Natural killer cell treated with Interleukin-12 subunit alpha and Interleukin-12 subunit beta and Interleukin-15 and Interleukin-18, amount 100 ng/mL, for 72 hours (primary cell): ENCODE measurements around the gene GRIN1. TPM values are rescaled to one million over a fixed set of nuclear protein-coding genes. Genes with fewer than 3 reads are reported as not detected.

Source experiments
- ATAC-seq, 2 donors: fragments of 150-1000 bp; cut with Tn5 transposase in 1 of 2; sonication (Bioruptor Pico), chemical (Tn5 transposase) in 1 of 2; 2 replicates each; pipeline ENCODE4 v1.10.0; 2021
- DNase-seq: peaks from one replicate; pipeline ENCODE4 v3.0.0; 2022; ENCODE audit warnings: low spot score
- H3K27ac Mint-ChIP-seq, 2 donors: 1 replicate in 1 of 2; 2 replicates in 1 of 2; pipeline ENCODE4 v1.8.0; 2022; ENCODE audit warnings: mixed read lengths in 2 of 2, mild to moderate bottlenecking in 1 of 2, moderate library complexity in 1 of 2
- H3K27me3 Mint-ChIP-seq, 2 donors: 1 replicate in 1 of 2; 2 replicates in 1 of 2; pipeline ENCODE4 v1.8.0; 2022; ENCODE audit warnings: mixed read lengths in 2 of 2
- H3K36me3 Mint-ChIP-seq: one replicate; pipeline ENCODE4 v1.8.0; 2022; ENCODE audit warnings: mixed read lengths
- H3K4me1 Mint-ChIP-seq, 2 donors: 1 replicate in 1 of 2; 2 replicates in 1 of 2; pipeline ENCODE4 v1.8.0; 2022; ENCODE audit warnings: low read depth in 2 of 2, mixed read lengths in 2 of 2, mild to moderate bottlenecking in 1 of 2
- H3K4me3 Mint-ChIP-seq: one replicate; pipeline ENCODE4 v1.8.0; 2022; ENCODE audit warnings: mixed read lengths
- H3K9me3 Mint-ChIP-seq: 2 replicates; pipeline ENCODE4 v1.8.0; 2022; ENCODE audit warnings: mixed read lengths
- total RNA-seq, 2 donors: library from RNA; stranded (reverse); gene quantifications; one replicate each; pipeline ENCODE4 v1.2.3, GENCODE V29; 2022

The GRIN1 gene
- total RNA-seq, 2 donors from 2014 or later, result 0.11 TPM; not detected in 1

- Mint-ChIP-seq H3K27ac (no peak overlapping the region), H3K4me1 (peaks cover 4% of the 10 kb centered on the region in 2 donors), H3K36me3 (no peaks in the 10 kb centered on the region), H3K4me3 (no peak overlapping the region), H3K9me3 (no peaks in the 10 kb centered on the region), H3K27me3 (no peaks in the 10 kb centered on the region)
- ATAC-seq (no peak), DNase-seq (no peak)
Measured at GRCh38 chr9:137195525-137196220, 56.7 kb downstream of the GRIN1 start.

- no peak for DNase-seq
- Mint-ChIP-seq H3K27me3 (no peaks in the 10 kb centered on the region), H3K36me3 (no peaks in the 10 kb centered on the region), H3K4me1 (peaks cover 4 to 6% of the 10 kb centered on the region in 2 donors), H3K9me3 (no peaks in the 10 kb centered on the region), H3K27ac (no peak overlapping the region), H3K4me3 (peak overlapping the region; percentile 30)
- ATAC-seq, result no peak
Measured at GRCh38 chr9:137198051-137198901, 59.3 kb downstream of the GRIN1 start.

- no peaks in the 10 kb centered on the region for H3K27me3 Mint-ChIP-seq
- no peaks in the 10 kb centered on the region for H3K9me3 Mint-ChIP-seq
- H3K4me1 Mint-ChIP-seq, result peaks cover 6% of the 10 kb centered on the region in 2 donors
- peak overlapping the region; percentile 30 for H3K4me3 Mint-ChIP-seq
- H3K36me3 Mint-ChIP-seq, result no peaks in the 10 kb centered on the region
- H3K27ac Mint-ChIP-seq, result no peak overlapping the region
- no peak for DNase-seq
- ATAC-seq, result no peak
Measured at GRCh38 chr9:137198902-137199283, 59.9 kb downstream of the GRIN1 start.

GRCh38 chr9:137199411-137200121 lies 60.6 kb downstream of the GRIN1 start:
- no peaks in the 10 kb centered on the region for H3K27me3 Mint-ChIP-seq
- H3K36me3 Mint-ChIP-seq, result no peaks in the 10 kb centered on the region
- no peak for DNase-seq
- no peak overlapping the region for H3K27ac Mint-ChIP-seq
- peaks cover 12 to 13% of the 10 kb centered on the region in 2 donors for H3K4me1 Mint-ChIP-seq
- H3K4me3 Mint-ChIP-seq, result peak overlapping the region; percentile 71
- ATAC-seq, result no peak
- H3K9me3 Mint-ChIP-seq, result no peaks in the 10 kb centered on the region

- Mint-ChIP-seq H3K27ac (peak within 1 kb of the TSS; percentile 77 to 78), H3K9me3 (no peaks in the 10 kb centered on the region), H3K4me3 (peak within 1 kb of the TSS; percentile 80), H3K4me1 (peaks cover 16% of the 10 kb centered on the region in 2 donors), H3K36me3 (no peaks in the 10 kb centered on the region), H3K27me3 (no peaks in the 10 kb centered on the region)
- peak; percentile 100 for DNase-seq
- ATAC-seq, result peak; percentile 98
Measured at GRCh38 chr9:137200311-137201204, 61.6 kb downstream of the GRIN1 start, which contains the start of gene TPRN. Gene TPRN, minus strand, starts transcription at chr9:137200741. Its CDS starts 30 bp downstream, at chr9:137200711.

GRCh38 chr9:137201205-137201868 lies 62.4 kb downstream of the GRIN1 start:
- Mint-ChIP-seq H3K4me3 (peak overlapping the region; percentile 80), H3K27ac (peak overlapping the region; percentile 77 to 78), H3K27me3 (no peaks in the 10 kb centered on the region), H3K36me3 (peaks cover under 1% of the 10 kb centered on the region), H3K4me1 (peaks cover 22 to 24% of the 10 kb centered on the region in 2 donors), H3K9me3 (no peaks in the 10 kb centered on the region)
- no peak for DNase-seq
- no peak for ATAC-seq

- Mint-ChIP-seq H3K9me3 (no peaks in the 10 kb centered on the region), H3K4me3 (no peak overlapping the region), H3K4me1 (peaks cover 37 to 38% of the 10 kb centered on the region in 2 donors), H3K27ac (no peak overlapping the region), H3K27me3 (no peaks in the 10 kb centered on the region), H3K36me3 (peaks cover 14% of the 10 kb centered on the region)
- ATAC-seq (no peak), DNase-seq (no peak)
Measured at GRCh38 chr9:137202966-137203365, 64.0 kb downstream of the GRIN1 start.

- Mint-ChIP-seq H3K27me3 (no peaks in the 10 kb centered on the region), H3K4me1 (peaks cover 38 to 41% of the 10 kb centered on the region in 2 donors), H3K27ac (peak overlapping the region; percentile 90 to 93), H3K36me3 (peaks cover 14% of the 10 kb centered on the region), H3K9me3 (no peaks in the 10 kb centered on the region), H3K4me3 (peak overlapping the region; percentile 95)
- DNase-seq (no peak), ATAC-seq (no peak)
Measured at GRCh38 chr9:137204731-137205125, 65.8 kb downstream of the GRIN1 start.

GRCh38 chr9:137205126-137206069 lies 66.4 kb downstream of the GRIN1 start, which contains the start of the genes NDOR1 and TMEM203:
Gene NDOR1, plus strand, starts transcription at chr9:137205700. Its CDS starts 78 bp downstream, at chr9:137205778.
Gene TMEM203, minus strand, starts transcription at chr9:137205648. Its CDS starts 234 bp downstream, at chr9:137205414.
- DNase-seq (peak; percentile 95), ATAC-seq (peak; percentile 67 to 72)
- Mint-ChIP-seq H3K27ac (peak within 1 kb of the TSS; percentile 90 to 93), H3K4me1 (peaks cover 38 to 41% of the 10 kb centered on the region in 2 donors), H3K36me3 (peaks cover 14% of the 10 kb centered on the region), H3K27me3 (no peaks in the 10 kb centered on the region), H3K4me3 (peak within 1 kb of the TSS; percentile 95), H3K9me3 (no peaks in the 10 kb centered on the region)

- H3K4me3 Mint-ChIP-seq, result peak overlapping the region; percentile 95
- no peaks in the 10 kb centered on the region for H3K27me3 Mint-ChIP-seq
- ATAC-seq, result no peak
- no peak for DNase-seq
- peaks cover 14% of the 10 kb centered on the region for H3K36me3 Mint-ChIP-seq
- H3K4me1 Mint-ChIP-seq, result peaks cover 38 to 46% of the 10 kb centered on the region in 2 donors
- peak overlapping the region; percentile 90 to 93 for H3K27ac Mint-ChIP-seq
- no peaks in the 10 kb centered on the region for H3K9me3 Mint-ChIP-seq
Measured at GRCh38 chr9:137206602-137207001, 67.6 kb downstream of the GRIN1 start.

- Mint-ChIP-seq H3K27me3 (no peaks in the 10 kb centered on the region), H3K4me3 (no peak overlapping the region), H3K4me1 (peaks cover 12 to 22% of the 10 kb centered on the region in 2 donors), H3K27ac (no peak overlapping the region), H3K9me3 (no peaks in the 10 kb centered on the region), H3K36me3 (peaks cover 12% of the 10 kb centered on the region)
- no peak for ATAC-seq
- DNase-seq, result no peak
Measured at GRCh38 chr9:137211532-137211931, 72.6 kb downstream of the GRIN1 start.
